GM12864 (cell line): ENCODE data around the gene PTPDC1.

ENCODE experiments used
- DNase-seq: peaks from one replicate; pipeline ENCODE4 v3.0.0-alpha.2; 2011; ENCODE audit warnings: low read depth
- H3K4me3 ChIP-seq: 2 replicates; pipeline ENCODE4 v1.5.1; 2011; ENCODE audit warnings: mild to moderate bottlenecking, low read depth, low read length, control low read depth
- TF ChIP-seq, protein P1 (sequence below): IDR thresholded peaks from 2 replicates; pipeline ENCODE4 v1.5.1; 2011; ENCODE audit warnings: low read depth, mild to moderate bottlenecking, moderate library complexity, low read length, control low read depth, inconsistent platforms; ENCODE audit errors: missing control alignments

Gene PTPDC1

DNA sequence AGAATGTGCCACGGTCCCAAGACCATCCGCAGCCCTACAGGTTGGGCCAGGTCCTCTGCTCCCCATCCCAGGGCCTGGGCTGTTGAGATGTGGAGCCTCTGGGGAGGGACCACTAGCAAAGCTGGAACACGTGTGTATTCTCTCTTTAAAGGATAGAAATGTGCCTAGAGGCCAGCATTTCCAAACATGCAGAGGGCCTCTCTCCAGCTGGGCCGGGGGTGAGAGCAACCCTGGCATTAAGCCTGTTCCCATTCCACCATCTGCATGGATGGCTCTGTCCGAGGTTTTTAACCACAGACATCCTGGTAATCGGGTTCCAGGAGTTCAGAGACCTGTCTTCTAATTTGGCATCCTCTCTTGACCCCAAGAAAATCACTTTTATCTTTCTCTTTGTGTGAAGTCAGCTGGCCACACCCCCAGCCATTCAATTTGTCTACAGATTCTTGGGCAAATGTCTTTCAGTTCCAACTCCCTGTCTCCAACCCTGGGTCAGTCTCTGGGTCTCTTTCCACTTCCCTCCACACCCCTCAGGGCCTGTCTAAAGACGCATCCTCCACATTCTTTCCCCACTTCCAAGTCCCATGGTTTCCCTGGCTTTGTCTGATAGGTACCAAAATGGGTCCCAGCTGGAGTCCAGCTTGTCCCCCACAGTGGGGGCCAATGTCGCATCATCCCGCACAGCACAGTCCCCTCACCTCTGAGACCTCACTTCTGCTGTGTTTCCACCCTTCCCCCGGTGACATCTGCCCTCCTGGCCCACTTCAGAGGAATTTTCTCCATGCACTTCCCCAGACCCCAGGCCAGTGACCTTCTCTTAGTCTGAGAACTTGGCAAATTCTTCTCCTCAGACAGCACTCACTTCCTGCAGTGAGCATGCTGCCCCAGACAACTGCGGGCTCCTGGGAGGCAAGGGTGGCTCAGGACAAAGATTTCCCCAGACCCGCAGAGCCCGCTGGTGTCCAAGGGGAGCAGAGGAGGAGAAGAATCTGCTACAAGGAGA lies 56.8 kb downstream of the PTPDC1 start:
- TF ChIP-seq, protein P1, sequence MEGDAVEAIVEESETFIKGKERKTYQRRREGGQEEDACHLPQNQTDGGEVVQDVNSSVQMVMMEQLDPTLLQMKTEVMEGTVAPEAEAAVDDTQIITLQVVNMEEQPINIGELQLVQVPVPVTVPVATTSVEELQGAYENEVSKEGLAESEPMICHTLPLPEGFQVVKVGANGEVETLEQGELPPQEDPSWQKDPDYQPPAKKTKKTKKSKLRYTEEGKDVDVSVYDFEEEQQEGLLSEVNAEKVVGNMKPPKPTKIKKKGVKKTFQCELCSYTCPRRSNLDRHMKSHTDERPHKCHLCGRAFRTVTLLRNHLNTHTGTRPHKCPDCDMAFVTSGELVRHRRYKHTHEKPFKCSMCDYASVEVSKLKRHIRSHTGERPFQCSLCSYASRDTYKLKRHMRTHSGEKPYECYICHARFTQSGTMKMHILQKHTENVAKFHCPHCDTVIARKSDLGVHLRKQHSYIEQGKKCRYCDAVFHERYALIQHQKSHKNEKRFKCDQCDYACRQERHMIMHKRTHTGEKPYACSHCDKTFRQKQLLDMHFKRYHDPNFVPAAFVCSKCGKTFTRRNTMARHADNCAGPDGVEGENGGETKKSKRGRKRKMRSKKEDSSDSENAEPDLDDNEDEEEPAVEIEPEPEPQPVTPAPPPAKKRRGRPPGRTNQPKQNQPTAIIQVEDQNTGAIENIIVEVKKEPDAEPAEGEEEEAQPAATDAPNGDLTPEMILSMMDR, result no peak
- H3K4me3 ChIP-seq, result no peak overlapping the region
- no peak for DNase-seq

DNA sequence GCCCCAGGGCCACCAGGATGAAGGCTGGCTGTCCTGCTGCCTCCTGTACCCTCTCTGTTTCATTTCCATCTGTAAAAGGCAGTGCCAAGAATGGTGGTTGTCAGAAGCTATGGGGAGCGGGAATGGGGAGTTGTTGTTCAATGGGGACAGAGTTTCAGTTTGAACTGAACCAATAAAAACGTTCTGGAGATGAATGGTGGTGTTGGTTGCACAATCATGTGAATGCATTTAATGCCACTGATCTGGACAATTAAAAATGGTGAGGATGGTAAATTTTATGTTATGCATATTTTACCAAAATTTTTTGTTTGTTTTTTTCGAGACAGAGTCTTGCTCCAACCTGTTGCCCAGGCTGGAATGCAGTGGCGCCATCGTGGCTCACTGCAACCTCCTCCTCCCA lies 58.1 kb downstream of the PTPDC1 start:
- DNase-seq, result no peak
- TF ChIP-seq, protein P1, result no peak
- no peak overlapping the region for H3K4me3 ChIP-seq

DNA sequence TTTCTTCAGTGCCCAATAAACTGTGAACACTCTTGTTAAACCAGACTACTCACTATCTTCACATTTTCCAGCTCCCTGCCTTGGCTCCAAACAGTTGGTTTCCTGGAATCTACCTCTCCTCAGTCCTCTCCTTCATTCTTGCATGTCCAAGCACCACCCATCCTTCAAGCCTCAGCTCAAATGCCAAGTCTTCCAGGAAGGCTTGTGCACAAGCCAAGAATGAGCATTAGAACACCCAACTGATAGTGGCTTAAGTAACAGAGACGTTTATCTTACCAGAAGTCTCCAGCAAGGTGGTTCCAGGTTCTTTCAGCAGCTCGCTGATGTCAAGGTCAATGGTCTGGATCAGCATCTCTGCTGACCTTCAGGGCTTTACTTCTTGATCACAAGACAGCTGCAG lies 60.1 kb downstream of the PTPDC1 start:
- H3K4me3 ChIP-seq, result no peak overlapping the region
- DNase-seq, result no peak
- TF ChIP-seq, protein P1, result no peak

DNA sequence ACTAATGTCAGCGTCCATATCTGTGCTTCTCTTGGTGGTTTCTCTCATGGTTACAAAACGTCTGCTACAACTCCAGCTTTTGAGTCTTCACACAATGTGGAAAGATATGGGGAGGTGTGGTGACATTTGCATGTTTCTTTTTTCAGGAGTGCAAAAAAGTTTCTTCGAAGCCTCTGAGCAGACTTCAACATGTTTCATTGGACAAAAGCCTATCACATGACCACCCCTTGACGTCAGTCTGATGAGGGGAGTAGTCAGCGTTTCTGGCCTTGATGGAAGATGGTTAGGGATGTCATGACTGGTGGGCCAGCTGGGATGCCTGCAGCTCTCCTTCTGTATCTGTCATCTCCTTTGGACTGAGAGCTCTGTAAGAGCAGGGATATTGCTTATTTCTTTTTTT lies 61.4 kb downstream of the PTPDC1 start:
- no peak for DNase-seq
- H3K4me3 ChIP-seq, result no peak overlapping the region
- TF ChIP-seq, protein P1, result no peak

DNA sequence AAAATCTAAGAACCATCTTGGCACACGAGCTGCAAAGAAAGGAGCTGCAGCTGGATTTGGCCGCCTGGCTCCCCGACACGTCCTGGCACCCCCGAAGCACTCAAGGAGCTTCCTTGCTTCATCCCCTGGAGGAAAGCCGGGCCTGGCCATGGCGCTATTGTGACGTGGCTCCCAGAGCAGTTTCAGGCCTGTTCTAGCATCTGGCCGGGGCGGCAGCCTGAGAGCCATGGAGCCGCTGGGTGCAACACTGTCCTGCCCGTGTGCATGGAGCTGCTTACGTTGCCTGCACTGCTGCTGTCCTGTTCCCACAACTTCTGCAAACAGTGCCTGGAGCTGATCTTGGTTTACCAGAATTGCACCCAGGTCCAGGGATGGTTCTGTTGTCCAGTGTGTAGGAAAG lies 63.5 kb downstream of the PTPDC1 start:
- no peak for DNase-seq

DNA sequence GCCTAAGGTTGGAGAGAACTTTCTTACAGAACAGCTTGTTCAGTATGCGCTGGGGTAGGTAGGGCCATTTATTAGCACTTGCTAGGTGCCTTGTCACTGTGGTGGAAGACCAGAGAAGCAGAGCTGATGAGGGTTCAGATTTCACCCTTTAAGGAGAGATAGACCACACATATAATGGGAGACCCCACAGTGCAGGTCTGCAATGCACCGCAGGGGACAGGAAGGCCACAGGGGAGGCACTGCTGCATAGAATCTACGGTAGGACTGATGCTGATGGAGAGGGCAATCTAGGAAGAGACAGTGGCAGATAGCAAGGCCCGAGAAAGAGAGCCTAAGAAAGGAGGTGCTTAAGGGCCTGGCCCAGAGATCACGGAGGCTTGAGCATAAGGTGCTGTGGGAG lies 64.2 kb downstream of the PTPDC1 start:
- no peak for DNase-seq

More for the DNA sequence above, 63.5 kb downstream of the PTPDC1 start:
- TF ChIP-seq, protein P1, result no peak
- no peak overlapping the region for H3K4me3 ChIP-seq

More for the DNA sequence above, 64.2 kb downstream of the PTPDC1 start:
- no peak overlapping the region for H3K4me3 ChIP-seq
- TF ChIP-seq, protein P1, result no peak
